CD4-positive, alpha-beta memory T cell (primary cell): ENCODE measurements around the gene ANKHD1. TPM values are rescaled to one million over a fixed set of nuclear protein-coding genes. Genes with fewer than 3 reads are reported as not detected.
"Not testable (repeated sequence)": the region's sequence is repeated elsewhere in the genome, so short reads cannot be mapped to it uniquely, and the experiment has no call there.

Source experiments
- CTCF ChIA-PET: fragments of 350-600 bp; sonication (Branson Sonifier 250); formaldehyde crosslinking; loops from one replicate; lab custom pipeline; 2021; ENCODE audit warnings: inconsistent platforms; ENCODE audit not compliant: partially characterized antibody; lab: Charles Lee
- POLR2A ChIA-PET: fragments of 350-600 bp; sonication (Branson Sonifier 250); formaldehyde crosslinking; loops from one replicate; lab custom pipeline; 2021; ENCODE audit not compliant: partially characterized antibody; lab: Charles Lee
- DNase-seq, 5 donors: peaks; one replicate each; pipeline versions ENCODE4 v3.0.0 to v3.0.0-alpha.2; 2020 to 2022; ENCODE audit warnings: mixed read lengths in 1 of 5
- H3K27ac ChIP-seq: one replicate; pipeline ENCODE4 v1.7.0; 2013; ENCODE audit warnings: low read depth, low read length
- H3K27me3 ChIP-seq: 2 replicates; pipeline ENCODE4 v1.7.0; 2013; ENCODE audit warnings: mild to moderate bottlenecking, low read length, moderate library complexity; ENCODE audit not compliant: insufficient read depth
- H3K36me3 ChIP-seq: 2 replicates; pipeline ENCODE4 v1.7.0; 2013; ENCODE audit warnings: mild to moderate bottlenecking, low read length, moderate library complexity; ENCODE audit not compliant: insufficient read depth
- H3K4me1 ChIP-seq: 2 replicates; pipeline ENCODE4 v1.7.0; 2013; ENCODE audit warnings: mild to moderate bottlenecking, low read length, moderate library complexity; ENCODE audit not compliant: insufficient read depth
- H3K4me3 ChIP-seq, 2 donors: one replicate each; pipeline ENCODE4 v1.7.0; 2013; ENCODE audit warnings: low read length in 2 of 2, mild to moderate bottlenecking in 1 of 2
- H3K9me3 ChIP-seq, 2 donors: one replicate each; pipeline ENCODE4 v1.7.0; 2013; ENCODE audit warnings: low read length in 2 of 2, control low read depth in 1 of 2; ENCODE audit not compliant: control insufficient read depth in 1 of 2
- H3K27ac Mint-ChIP-seq, 7 donors: one replicate each; pipeline ENCODE4 v1.8.0; 2020 to 2021; ENCODE audit warnings: mixed read lengths in 7 of 7, mild to moderate bottlenecking in 6 of 7, inconsistent platforms in 3 of 7, moderate library complexity in 3 of 7
- H3K27me3 Mint-ChIP-seq, 2 donors: one replicate each; pipeline ENCODE4 v1.8.0; 2020 to 2021; ENCODE audit warnings: mixed read lengths in 2 of 2
- H3K36me3 Mint-ChIP-seq, 2 donors: one replicate each; pipeline ENCODE4 v1.8.0; 2020 to 2021; ENCODE audit warnings: mixed read lengths in 2 of 2, inconsistent platforms in 1 of 2, mild to moderate bottlenecking in 1 of 2
- H3K4me1 Mint-ChIP-seq, 4 donors: one replicate each; pipeline ENCODE4 v1.8.0; 2020 to 2021; ENCODE audit warnings: mixed read lengths in 4 of 4, mild to moderate bottlenecking in 1 of 4
- H3K4me3 Mint-ChIP-seq, 8 donors: one replicate each; pipeline ENCODE4 v1.8.0; 2020 to 2021; ENCODE audit warnings: mixed read lengths in 8 of 8, mild to moderate bottlenecking in 7 of 8, moderate library complexity in 6 of 8, inconsistent platforms in 3 of 8
- H3K9me3 Mint-ChIP-seq, 8 donors: one replicate each; pipeline ENCODE4 v1.8.0; 2020 to 2021; ENCODE audit warnings: mixed read lengths in 8 of 8, mild to moderate bottlenecking in 5 of 8, inconsistent platforms in 3 of 8, moderate library complexity in 1 of 8
- intact Hi-C: fragments of 100-400 bp; cut with micrococcal nuclease; formaldehyde crosslinking; loops from one replicate; pipeline ENCODE4 v1.15.1; 2023
- polyA plus RNA-seq, 2 donors: library from polyadenylated mRNA; unstranded; fragments of 300-500 nt; fragmentation: Illumina TruSeq; gene quantifications; one replicate each; pipeline ENCODE4 v1.2.3, GENCODE V29; 2021
- total RNA-seq, 2 experiments: library from RNA; stranded (reverse); gene quantifications; one replicate each; pipeline ENCODE4 v1.2.3, GENCODE V29; 2021

ANKHD1 gene
- total and polyA plus RNA-seq, 4 experiments from 2014 or later: 58.6 to 252 (median 164) TPM

GRCh38 chr5:140420665-140421361 lies 19.2 kb downstream of the ANKHD1 start:
- DNase-seq: no peak
- Mint-ChIP-seq H3K27ac (peak overlapping the region in 4 of 7 donors; percentile 24 to 60 (median 40)), H3K27me3 (no peaks in the 10 kb centered on the region), H3K4me1 (peaks cover 55 to 77% (median 63%) of the 10 kb centered on the region in 4 donors), H3K4me3 (peak overlapping the region in 6 of 8 donors; percentile 29 to 75 (median 51)), H3K9me3 (no peaks in the 10 kb centered on the region), H3K36me3 (peaks cover 10 to 36% of the 10 kb centered on the region in 2 donors)
- intact Hi-C loops: no loop called here
- Histone ChIP-seq H3K27ac (no peak overlapping the region), H3K27me3 (no peaks in the 10 kb centered on the region), H3K4me1 (peaks cover 55% of the 10 kb centered on the region), H3K9me3 (no peaks in the 10 kb centered on the region), H3K36me3 (no peaks in the 10 kb centered on the region), H3K4me3 (no peak overlapping the region)
- POLR2A ChIA-PET: interaction anchor here (1.2 kb wide), 1 partner anchor 20 kb away, joined by 4 read pairs; no protein-coding TSS in a partner anchor
- CTCF ChIA-PET: interaction anchor here (1.5 kb wide), 1 partner anchor 299 kb away, joined by 4 read pairs; no protein-coding TSS in a partner anchor

GRCh38 chr5:140421375-140421774 lies 19.7 kb downstream of the ANKHD1 start:
- DNase-seq, H3K27ac ChIP-seq, H3K9me3 Mint-ChIP-seq, H3K27me3 Mint-ChIP-seq, H3K4me3 ChIP-seq, H3K9me3 ChIP-seq, H3K27me3 ChIP-seq, H3K36me3 ChIP-seq, intact Hi-C loops: not testable (repeated sequence)
- Mint-ChIP-seq H3K27ac (peak overlapping the region in 2 of 7 donors; percentile 46 to 60), H3K36me3 (peaks cover 7 to 34% of the 10 kb centered on the region in 2 donors), H3K4me3 (peak overlapping the region in 3 of 8 donors; percentile 20 to 25 (median 22)), H3K4me1 (peaks cover 50 to 76% (median 59%) of the 10 kb centered on the region in 4 donors)
- CTCF ChIA-PET: interaction anchor here (1.5 kb wide), 1 partner anchor 298 kb away, joined by 4 read pairs; no protein-coding TSS in a partner anchor
- POLR2A ChIA-PET: interaction anchor here (1.0 kb wide), 1 partner anchor 24 kb away, joined by 3 read pairs; no protein-coding TSS in a partner anchor
- peaks cover 55% of the 10 kb centered on the region for H3K4me1 ChIP-seq

- H3K36me3 Mint-ChIP-seq: peaks cover 7 to 29% of the 10 kb centered on the region in 2 donors
- peak overlapping the region in 2 of 8 donors; percentile 4 to 17 for H3K4me3 Mint-ChIP-seq
- ChIA-PET CTCF (no interaction called here), POLR2A (interaction anchor here (3.0 kb wide), 1 partner anchor 22 kb away, joined by 14 read pairs; the partner anchor contains the start of gene ANKHD1)
- Histone ChIP-seq H3K27me3 (no peaks in the 10 kb centered on the region), H3K9me3 (no peaks in the 10 kb centered on the region), H3K27ac (no peak overlapping the region), H3K36me3 (no peaks in the 10 kb centered on the region), H3K4me3 (no peak overlapping the region), H3K4me1 (peaks cover 48% of the 10 kb centered on the region)
- H3K27me3 Mint-ChIP-seq: no peaks in the 10 kb centered on the region
- peak overlapping the region in 2 of 7 donors; percentile 19 to 57 for H3K27ac Mint-ChIP-seq
- DNase-seq: no peak
- H3K9me3 Mint-ChIP-seq: no peaks in the 10 kb centered on the region
- intact Hi-C loops: no loop called here
- H3K4me1 Mint-ChIP-seq: peaks cover 46 to 70% (median 53%) of the 10 kb centered on the region in 4 donors
Measured at GRCh38 chr5:140423609-140424008, 22.0 kb downstream of the ANKHD1 start.

- no peak overlapping the region for H3K27ac ChIP-seq
- H3K9me3 ChIP-seq: no peaks in the 10 kb centered on the region
- no peak for DNase-seq
- no peak overlapping the region for H3K4me3 Mint-ChIP-seq
- H3K36me3 Mint-ChIP-seq: peaks cover 7 to 26% of the 10 kb centered on the region in 2 donors
- no peaks in the 10 kb centered on the region for H3K27me3 Mint-ChIP-seq
- no peak overlapping the region for H3K4me3 ChIP-seq
- ChIA-PET CTCF (interaction anchor here (1.5 kb wide), 1 partner anchor 286 kb away, joined by 4 read pairs; no protein-coding TSS in a partner anchor), POLR2A (interaction anchor here (3.0 kb wide), 1 partner anchor 23 kb away, joined by 14 read pairs; the partner anchor contains the start of gene ANKHD1)
- H3K4me1 ChIP-seq: peaks cover 43% of the 10 kb centered on the region
- H3K9me3 Mint-ChIP-seq: no peaks in the 10 kb centered on the region
- no peak overlapping the region for H3K27ac Mint-ChIP-seq
- H3K27me3 ChIP-seq: no peaks in the 10 kb centered on the region
- H3K36me3 ChIP-seq: no peaks in the 10 kb centered on the region
- H3K4me1 Mint-ChIP-seq: peaks cover 44 to 65% (median 49%) of the 10 kb centered on the region in 4 donors
- intact Hi-C loops: no loop called here
Measured at GRCh38 chr5:140424135-140424534, 22.5 kb downstream of the ANKHD1 start.

GRCh38 chr5:140427726-140428125 lies 26.1 kb downstream of the ANKHD1 start:
- H3K27me3 ChIP-seq, H3K4me3 ChIP-seq, H3K27ac Mint-ChIP-seq, H3K4me3 Mint-ChIP-seq, POLR2A ChIA-PET, H3K9me3 ChIP-seq, CTCF ChIA-PET, H3K36me3 ChIP-seq, DNase-seq, intact Hi-C loops, H3K9me3 Mint-ChIP-seq, H3K27ac ChIP-seq, H3K27me3 Mint-ChIP-seq: not testable (repeated sequence)
- Mint-ChIP-seq H3K4me1 (peaks cover 41 to 59% (median 47%) of the 10 kb centered on the region in 4 donors), H3K36me3 (peaks cover 4 to 12% of the 10 kb centered on the region in 2 donors)
- H3K4me1 ChIP-seq: peaks cover 27% of the 10 kb centered on the region

GRCh38 chr5:140429724-140430123 lies 28.1 kb downstream of the ANKHD1 start:
- no peak for DNase-seq
- intact Hi-C loops: no loop called here
- H3K9me3 ChIP-seq: no peaks in the 10 kb centered on the region
- Mint-ChIP-seq H3K27ac (peak overlapping the region in 2 of 7 donors; percentile 21 to 29), H3K4me1 (peaks cover 36 to 55% (median 38%) of the 10 kb centered on the region in 4 donors), H3K27me3 (no peaks in the 10 kb centered on the region), H3K36me3 (peaks cover 4 to 7% of the 10 kb centered on the region in 2 donors), H3K4me3 (peak overlapping the region in 1 of 8 donors; percentile 52), H3K9me3 (no peaks in the 10 kb centered on the region)
- H3K27ac ChIP-seq: no peak overlapping the region
- no peak overlapping the region for H3K4me3 ChIP-seq
- peaks cover 19% of the 10 kb centered on the region for H3K4me1 ChIP-seq
- no peaks in the 10 kb centered on the region for H3K27me3 ChIP-seq
- ChIA-PET POLR2A (interaction anchor here (0.6 to 1.2 kb wide), 2 partner anchors 16 to 218 kb away, joined by 3 read pairs; partner anchors contain the start of genes IK and NDUFA2), CTCF (interaction anchor here (1.0 to 1.5 kb wide), 3 partner anchors 57 to 205 kb away, joined by 3 to 4 read pairs (median 4); no protein-coding TSS in a partner anchor)
- H3K36me3 ChIP-seq: no peaks in the 10 kb centered on the region

- Mint-ChIP-seq H3K9me3 (no peaks in the 10 kb centered on the region), H3K36me3 (peaks cover 8 to 12% of the 10 kb centered on the region in 2 donors), H3K27ac (no peak overlapping the region), H3K4me3 (no peak overlapping the region), H3K4me1 (peaks cover 26 to 45% (median 34%) of the 10 kb centered on the region in 4 donors), H3K27me3 (no peaks in the 10 kb centered on the region)
- no peaks in the 10 kb centered on the region for H3K9me3 ChIP-seq
- no peak for DNase-seq
- POLR2A ChIA-PET: no interaction called here
- peaks cover 6% of the 10 kb centered on the region for H3K36me3 ChIP-seq
- intact Hi-C loops: no loop called here
- CTCF ChIA-PET: no interaction called here
- no peak overlapping the region for H3K4me3 ChIP-seq
- H3K27ac ChIP-seq: no peak overlapping the region
- peaks cover 19% of the 10 kb centered on the region for H3K4me1 ChIP-seq
- H3K27me3 ChIP-seq: no peaks in the 10 kb centered on the region
Measured at GRCh38 chr5:140432212-140432611, 30.6 kb downstream of the ANKHD1 start.
